CD1c-positive myeloid dendritic cell (primary cell): ENCODE measurements around the gene STEAP1B.

ENCODE experiments used
- DNase-seq: peaks from one replicate; pipeline ENCODE4 v3.0.0-alpha.2; 2016; ENCODE audit errors: extremely low spot score

The STEAP1B gene

DNA sequence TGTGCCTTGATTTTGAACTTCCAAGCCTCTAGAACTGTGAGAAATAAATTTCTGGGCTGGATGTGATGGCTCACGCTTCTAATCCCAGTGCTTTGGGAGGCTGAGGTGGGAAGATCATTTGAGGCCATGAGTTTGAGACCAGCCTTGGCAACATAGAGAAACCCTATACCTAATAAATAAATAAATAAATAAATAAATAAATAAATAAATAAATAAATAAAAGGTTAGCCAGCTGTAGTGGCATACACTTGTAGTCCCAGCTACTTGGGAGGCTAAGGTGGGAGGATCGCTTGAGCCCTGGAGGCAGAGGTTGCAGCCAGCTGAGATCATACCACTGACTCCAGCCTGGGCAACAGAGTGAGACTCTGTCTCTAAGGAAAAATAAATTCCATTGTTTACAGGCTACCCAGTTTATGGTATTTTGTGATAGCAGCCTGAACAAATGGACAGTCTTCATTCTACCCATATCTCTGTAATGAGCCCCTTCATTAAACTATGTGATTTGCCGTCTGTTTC, 67.7 kb downstream of the STEAP1B start:
- no peak for DNase-seq

DNA sequence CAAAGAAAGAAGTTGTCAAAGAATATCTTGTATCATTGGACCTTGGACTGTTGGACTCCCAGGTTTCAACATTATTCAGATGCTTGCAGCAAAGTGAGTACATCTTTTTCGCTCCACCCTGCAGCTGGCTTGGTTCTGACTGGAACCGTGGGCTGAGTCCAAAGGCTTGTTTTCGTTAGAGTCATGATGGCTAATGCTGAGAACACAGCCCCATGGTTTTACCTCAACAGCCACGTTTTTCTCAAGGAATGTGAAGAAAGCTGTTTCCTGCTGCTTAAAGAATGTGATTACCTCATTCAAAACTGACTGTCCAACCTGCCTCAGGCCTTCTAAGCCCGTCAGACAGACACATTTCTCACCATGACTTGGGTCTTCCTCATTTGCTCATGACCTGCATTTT, 69.5 kb downstream of the STEAP1B start:
- DNase-seq: no peak

DNA sequence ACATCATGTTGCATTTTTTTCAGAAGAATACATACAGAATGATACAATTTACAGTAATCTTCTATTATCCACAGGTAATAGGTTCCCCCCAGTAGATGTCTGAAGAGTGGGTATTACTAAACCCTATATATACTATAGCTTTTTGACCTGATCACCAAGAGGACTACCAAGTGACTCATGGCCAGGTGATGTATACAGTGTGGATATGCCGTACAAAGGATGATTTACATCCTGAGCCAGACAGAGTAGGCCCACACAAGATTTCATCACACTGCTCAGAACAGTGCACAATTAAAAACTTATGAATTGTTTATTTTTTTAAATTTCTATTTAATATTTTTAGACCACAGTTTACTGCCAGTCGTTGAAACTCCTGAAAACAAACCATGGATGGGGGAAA, 70.6 kb downstream of the STEAP1B start:
- DNase-seq: no peak

DNA sequence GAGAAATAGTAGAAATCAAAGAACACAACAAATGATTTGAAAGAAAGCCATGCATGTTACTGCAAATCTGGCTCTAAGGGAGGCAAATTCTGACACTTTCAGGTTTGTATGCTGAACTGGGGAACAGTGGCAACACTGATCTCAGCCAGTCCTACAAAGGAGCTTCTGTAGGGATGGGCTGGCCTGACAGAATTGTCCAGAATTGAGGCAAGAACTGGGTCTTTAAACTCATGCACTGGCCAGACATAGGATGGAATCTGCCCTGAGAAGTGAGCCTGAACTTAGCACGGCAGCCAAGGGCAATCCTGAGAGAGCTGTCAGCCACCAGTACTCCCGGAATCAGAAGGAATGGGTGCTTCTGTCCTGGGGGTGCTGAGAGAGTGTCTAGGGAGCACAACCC, 72.1 kb downstream of the STEAP1B start:
- DNase-seq: no peak

DNA sequence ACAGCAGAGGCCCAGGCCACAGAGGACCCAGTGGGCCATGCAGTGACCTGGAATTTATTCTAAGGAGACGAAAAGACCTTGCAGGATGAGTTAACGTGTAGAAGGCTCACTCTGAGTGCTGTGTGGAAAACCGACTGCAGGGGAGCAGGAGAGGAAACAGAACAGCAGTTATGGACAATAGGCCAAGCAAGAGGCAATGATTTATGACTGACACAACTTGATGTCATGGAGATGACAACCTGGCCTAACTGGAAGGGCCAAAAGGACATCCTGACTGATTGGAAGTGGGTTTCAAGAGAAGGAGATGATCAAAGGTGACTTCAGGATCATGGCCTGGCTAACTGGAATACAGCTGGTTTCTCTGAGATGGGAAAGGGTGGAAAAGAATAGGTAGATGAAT, 72.9 kb downstream of the STEAP1B start:
- no peak for DNase-seq

DNA sequence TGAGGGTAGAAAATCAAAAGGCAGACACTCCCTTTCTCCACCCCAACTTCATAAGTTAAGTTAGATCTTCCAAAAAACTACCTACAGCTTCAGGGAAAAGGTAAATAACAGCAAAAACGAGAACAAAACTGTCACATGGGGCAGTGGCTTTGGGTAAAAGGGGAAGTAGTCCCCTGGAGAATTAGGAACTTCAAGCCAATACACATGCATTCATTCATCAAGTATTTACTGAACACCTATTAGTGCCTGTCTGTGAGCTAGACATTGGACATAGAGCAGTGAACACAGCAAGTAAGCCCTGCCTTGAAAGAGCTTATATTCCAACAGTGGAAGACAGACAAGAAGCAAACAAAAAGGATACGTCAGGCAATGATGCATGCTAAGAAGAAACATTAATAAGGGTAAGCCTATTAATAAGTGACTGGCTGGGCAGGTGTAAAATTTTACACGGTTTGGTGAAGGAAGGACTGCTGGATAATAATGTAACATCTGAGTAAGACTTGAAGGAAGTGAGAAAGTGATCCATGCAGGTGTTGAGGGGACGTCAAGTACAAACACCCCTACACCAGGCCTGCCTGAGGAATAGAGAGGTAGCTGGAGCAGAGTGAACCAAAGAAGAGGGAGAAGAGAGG, 73.4 kb downstream of the STEAP1B start:
- DNase-seq: no peak

DNA sequence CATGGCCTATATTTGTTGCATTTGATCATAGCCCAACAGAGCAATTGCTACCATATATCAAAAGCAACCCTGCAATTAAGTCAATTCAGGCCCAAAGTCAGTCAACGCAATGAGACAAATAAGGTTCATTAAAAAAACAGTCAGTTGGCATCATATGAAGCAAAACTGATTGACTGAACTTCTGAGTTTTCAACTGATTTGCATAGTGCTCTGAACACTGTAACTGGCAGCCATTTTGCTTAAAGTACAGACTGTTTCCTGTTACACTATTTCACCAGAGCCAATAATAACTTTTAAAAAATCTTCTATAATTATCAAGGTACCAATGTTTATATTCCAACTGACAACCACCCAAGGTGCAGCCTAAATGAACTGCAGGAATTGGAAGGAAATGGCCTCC, 74.6 kb downstream of the STEAP1B start:
- no peak for DNase-seq

DNA sequence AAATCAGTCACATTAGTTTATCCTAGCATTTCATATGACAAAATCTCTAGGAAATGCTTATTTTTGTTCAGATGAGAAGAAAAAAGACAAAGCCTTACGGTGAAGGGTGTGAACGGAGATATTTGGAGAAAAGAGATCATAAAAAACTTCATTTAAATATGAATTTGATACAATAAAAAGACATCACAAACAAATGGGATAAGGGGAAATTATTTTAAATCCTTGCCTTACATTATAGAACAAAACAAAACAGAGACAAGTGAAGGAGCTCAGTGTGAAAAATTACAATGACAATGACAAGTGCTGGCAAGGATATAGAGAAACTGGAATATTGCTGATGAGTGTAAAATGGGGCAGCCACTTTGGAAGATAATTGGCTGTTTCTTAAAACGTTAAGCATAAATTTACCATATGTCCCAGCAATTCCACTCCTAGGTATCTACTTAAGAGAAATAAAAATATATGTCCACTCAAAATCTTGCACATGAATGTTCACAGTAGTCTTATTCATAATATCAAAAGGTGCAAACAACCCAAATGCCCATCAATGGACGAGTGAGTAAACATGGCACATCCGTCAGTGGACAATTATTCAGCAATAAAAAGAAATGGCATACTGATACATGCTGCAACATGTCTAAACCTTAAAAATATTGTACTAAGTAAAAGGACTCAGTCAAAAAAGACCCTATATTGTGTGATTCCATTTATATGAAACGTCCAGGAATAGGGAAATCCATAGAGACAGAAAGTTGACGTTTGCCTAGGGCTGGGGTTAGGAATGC, 77.0 kb downstream of the STEAP1B start:
- DNase-seq: no peak

DNA sequence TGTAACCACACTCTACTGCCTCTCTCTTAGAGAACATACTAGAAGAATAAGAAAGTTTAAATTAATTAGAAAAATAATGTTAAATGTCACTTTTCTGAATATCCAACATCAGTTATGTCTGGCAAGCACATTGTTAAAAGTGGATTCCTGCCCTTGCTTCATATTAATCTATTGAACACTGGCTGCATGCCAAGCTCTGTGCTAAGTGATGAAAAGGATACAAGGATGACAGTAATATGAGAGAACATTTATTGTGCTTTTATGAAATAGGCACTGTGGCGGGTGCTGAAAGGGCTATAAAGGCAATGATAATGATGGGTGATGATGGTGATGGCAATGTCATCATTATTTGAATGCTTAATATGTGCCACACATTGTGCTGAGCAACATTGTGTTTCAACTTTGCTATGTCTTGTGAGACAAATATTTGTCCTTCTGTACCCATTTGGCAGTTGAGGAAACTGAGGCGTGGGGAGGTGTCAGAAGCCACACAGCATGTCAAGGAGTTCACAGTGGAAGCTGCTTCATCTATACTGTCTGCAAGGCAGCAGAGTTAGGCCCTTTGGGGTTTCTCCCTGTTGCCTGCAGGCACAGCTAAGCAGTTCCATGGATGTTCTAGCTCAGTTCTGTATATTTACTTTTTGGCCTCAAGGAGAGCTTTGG, 78.9 kb downstream of the STEAP1B start:
- DNase-seq: no peak

DNA sequence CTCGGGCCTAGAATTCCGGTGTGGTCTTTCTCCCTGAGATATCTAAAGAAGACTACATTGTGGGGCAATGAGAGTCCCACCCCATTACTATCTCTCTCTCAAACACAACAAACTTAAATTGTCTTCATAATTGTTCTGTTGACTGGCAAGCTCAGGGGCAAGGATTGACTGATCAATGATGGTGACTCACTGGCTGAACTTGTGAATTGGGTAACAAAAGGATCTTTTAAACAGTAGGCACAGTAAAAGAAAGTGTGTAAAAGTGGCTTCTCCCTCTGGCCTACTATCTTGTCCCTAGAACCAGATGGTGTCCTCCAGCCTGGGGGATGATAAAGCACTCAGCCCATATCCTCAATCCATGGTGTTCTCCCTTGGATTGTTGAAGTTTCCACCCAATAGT, 80.0 kb downstream of the STEAP1B start:
- no peak for DNase-seq

DNA sequence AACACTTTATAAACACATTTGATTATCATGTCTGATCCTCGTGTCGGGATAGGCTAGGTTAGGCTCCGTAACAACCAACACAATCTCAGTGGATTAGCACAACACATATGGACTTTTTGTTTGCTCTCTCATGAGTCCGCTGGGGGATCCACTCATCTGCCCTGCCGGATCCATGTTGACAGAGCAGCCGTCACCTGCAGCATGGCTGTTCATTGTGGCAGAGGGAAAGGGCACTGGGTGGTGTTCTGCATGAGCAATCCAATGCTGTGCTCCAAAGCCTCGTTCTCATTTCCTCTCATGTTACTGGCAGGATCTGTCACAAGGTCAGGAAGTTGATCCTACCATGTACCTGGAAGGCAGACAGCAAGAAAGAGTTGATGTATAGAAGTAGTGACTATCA, 80.5 kb downstream of the STEAP1B start:
- no peak for DNase-seq

DNA sequence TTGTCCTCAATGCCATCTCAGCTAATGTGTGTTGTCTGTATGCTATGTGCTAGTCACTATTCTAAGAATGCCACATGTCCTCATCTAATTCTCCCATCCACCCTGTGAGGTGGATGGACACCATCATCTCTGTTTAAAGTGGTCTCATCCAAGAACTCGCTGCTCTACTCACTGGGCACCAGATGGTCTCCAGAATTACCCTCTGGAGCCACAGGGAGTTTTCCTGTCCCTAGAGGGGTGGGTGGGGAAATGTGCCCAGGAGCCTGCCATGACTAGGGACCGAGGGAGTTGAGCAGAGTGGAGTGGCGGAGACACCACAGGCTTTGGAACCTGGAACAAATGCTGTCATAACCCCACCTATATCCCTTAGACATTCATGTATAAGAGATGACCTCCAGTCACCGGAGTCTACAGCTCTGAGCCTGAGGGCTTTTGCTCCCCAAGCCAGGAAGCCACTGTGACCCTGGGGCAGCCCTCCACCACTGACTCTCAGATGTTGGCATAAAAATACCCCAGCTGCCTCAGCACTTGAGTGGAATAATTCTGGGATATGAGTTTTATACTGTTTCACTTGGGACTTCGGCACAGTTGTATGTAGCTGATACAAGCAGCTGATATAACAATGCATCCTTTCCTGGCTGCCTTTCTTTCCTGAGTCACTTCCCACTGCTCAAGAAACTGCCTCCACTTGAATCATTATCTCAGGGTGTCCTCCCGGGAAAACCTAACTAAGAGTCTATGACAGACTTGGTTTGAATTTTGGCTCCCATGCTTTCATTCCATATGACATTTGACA, 81.5 kb downstream of the STEAP1B start:
- no peak for DNase-seq

DNA sequence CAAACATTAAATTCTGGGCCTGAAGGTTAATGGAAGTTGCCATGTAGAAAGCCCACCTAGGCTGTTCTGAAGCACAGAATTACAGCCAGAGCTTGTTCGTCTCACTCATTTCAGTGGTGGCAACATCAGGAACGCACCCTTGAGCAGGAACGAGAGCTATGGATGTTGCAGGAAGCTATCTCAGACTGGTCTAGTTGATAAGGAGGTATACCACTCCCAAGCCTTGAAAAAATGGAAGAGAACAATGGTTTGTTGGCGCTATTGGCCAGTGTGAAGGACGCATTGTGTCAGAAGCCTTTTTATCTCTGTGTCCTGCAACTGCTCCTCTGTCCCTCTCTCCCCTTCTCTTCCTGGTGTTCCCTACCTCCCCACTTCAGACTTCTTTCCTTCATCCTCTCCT, 82.1 kb downstream of the STEAP1B start:
- no peak for DNase-seq

DNA sequence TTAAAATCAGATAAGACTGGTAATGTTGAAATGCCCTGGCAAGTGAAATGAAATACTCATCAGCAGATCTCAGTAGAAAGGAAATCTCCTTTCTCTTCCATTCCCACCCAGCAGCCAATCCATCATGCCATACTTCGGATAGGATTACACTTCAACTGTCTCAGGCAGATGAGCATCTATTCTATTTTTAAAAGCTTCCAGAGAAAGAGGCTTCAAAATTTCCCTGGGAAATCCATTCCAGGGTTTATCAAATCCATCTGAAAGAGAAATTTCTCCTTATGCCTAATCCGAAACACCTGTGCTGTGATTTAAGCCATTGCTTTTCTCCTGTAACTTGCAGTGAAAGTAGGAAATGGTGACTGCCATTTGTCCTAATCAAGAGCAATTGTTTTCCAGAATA, 82.6 kb downstream of the STEAP1B start:
- no peak for DNase-seq

DNA sequence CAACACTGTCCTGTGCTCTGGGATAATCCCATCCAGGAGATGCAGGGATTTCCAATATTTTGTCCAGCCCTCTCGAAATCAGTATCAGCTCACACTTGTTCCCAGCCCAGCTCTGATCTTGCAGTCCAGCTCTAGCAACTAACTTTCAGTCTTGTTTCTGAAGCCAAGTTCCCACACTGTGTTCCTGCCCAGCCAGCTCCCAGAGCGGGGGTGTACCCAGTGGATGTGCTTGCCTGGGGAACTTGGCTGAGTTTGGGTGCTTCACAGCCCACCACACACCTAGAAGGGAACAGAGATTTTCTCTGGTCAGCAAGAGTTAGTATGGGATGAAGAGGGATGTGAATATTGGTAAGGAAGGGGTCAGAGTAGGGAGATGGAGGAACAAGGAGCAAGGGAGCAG, 85.6 kb downstream of the STEAP1B start:
- no peak for DNase-seq

DNA sequence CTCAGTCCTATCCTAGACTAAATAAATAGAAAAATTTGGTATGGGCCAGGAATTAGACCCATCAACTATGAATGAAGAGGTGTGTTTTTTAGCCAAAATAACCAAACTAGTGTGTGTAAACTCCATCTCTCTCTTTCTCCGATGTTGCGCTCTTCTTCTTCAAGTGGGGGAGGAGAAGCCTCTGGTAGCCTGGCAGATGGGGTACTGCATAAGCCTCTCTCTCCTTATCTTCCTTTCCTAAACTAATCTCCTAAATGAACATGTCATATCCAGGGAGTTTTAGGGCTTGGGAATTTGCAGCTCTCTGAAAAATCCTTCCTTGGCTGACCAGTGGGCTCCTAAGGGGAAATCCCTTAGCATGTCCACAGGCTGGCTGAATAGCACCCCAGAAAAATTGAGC, 86.8 kb downstream of the STEAP1B start:
- DNase-seq: no peak

DNA sequence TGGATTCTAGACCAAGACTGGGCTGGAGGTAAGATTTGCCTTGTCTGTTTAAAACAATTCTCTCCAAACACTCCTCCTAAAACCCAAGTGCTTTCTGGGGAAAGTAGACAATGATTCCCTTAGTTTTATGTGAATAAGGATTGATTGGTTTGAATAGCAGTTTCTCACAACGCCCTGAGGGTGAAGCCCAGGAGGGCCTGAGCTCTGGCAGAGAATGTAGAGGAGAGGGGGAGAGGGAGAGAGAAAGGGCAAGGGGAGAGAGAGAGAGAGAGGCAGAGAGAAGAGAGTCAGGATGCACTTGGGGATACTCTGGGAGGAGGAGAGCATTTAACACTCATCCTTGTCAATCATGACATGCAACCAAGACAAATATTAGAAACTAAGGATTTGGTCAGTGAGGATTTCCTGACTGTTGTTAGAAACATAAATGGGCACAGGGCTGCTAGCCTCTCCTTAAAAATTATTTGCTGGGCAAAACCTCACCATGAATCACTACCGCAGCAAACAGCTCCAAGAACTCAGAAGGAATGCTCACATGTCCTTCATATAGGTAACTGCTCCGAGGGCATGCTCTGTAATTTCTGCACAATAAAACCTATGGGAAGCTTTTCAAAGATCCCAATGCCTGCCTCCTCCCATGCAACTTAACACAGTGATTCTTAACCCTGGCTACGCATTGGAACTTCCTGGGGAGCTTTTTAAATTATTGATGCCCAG, 87.9 kb downstream of the STEAP1B start:
- no peak for DNase-seq

DNA sequence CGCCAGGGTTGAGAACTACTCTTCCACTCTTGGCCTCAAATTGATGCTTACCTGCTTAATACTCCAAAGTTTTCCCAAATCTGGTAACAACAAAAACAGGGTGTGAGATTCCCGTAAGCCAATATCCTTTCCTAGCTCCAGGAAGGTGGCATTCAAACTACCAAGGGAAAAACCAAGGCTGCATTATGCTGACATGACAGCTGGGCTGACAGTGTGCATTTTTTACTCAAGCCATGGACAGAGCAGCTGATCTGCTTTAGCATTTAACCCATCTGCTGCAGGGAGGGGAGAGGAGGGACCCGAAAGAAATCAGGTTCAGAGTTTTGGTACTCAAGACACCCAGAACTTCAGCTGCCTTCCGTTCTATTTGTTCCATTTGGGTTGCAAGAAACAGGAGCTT, 93.3 kb downstream of the STEAP1B start:
- DNase-seq: no peak

DNA sequence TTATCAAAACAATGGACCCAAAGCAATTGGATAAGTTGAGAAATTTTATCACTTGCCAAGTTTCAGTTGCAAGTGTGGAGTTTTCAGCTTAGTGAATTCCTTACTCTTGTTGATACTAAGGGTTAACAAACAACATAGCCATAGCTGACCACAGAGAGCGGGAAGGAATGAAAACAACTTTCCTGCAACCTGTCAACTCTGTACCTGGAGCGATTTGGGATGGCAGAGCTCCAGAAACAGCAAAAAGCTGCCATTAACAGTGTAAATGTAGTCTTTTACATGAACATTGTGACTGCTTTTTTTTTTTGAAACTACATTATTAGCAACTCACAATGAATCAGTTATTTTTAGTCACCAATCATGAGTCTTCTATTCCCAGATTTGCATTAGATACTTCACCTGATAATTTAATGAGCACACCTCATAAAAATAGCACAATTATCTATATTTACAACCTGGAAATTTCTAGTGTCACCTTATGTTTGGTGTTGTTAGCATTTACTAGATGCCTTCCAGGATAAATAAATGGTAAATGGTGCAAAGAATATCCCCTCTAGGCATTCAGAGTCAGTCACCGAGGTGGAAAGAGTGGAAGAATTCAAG, 95.5 kb downstream of the STEAP1B start:
- DNase-seq: no peak

DNA sequence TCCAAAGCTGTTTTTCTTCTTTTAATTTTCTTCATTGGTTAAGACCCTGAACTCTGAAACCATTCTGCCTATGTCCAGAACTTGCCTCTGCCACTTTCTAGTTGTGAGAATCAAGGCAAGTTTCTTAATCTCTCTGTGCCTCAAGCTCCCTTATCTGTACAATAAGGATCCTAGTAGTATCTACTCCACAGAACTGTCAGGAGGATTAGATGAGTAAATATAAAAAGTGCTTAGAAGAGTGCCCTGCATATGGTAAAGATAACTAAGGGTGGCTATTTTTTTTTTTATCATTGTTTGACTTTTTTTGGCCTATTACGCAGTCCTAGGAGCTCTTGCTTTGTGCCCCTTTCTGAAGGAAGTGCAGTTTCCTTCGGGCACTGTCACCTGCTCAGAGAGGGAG, 96.6 kb downstream of the STEAP1B start:
- DNase-seq: no peak

DNA sequence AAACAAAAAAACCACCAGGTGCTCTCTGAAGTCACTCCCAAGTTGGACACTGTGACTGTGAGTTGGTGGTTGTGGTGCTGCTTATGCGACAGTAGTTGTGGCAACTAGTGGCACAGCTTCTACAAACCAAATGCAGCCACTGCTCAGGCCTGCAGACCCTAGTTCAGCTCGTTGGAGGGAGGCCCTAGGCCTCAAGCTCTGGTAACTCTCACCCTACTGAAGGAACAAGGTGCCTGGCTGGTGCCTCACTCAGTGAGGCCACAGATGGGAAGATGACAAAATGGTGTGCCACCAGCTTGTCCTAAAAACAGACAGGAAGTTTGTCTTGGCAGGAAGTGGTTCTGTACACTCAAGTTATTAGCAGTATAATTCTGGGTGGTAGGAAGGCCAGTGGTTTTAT, 97.7 kb downstream of the STEAP1B start:
- no peak for DNase-seq
